Effector memory CD4-positive, alpha-beta T cell (primary cell): ENCODE data around the gene WAS.
"Not testable (repeated sequence)": the region's sequence is repeated elsewhere in the genome, so short reads cannot be mapped to it uniquely, and the experiment has no call there.

ENCODE experiments used
- DNase-seq, 3 donors: peaks; one replicate each; pipeline ENCODE4 v3.0.0-alpha.2; 2020
- H3K27ac ChIP-seq: 2 replicates; pipeline ENCODE4 v1.7.0; 2013; ENCODE audit warnings: mild to moderate bottlenecking, low read length, moderate library complexity; ENCODE audit not compliant: insufficient read depth, poor library complexity, severe bottlenecking
- H3K27me3 ChIP-seq: replicated peaks from 2 replicates; pipeline ENCODE4 v1.7.0; 2013; ENCODE audit warnings: mild to moderate bottlenecking, low read length; ENCODE audit not compliant: insufficient read depth, control insufficient read depth, poor library complexity, severe bottlenecking
- H3K36me3 ChIP-seq: 2 replicates; pipeline ENCODE4 v1.7.0; 2013; ENCODE audit warnings: mild to moderate bottlenecking, low read length, moderate library complexity; ENCODE audit not compliant: control insufficient read depth, insufficient read depth
- H3K4me1 ChIP-seq: 2 replicates; pipeline ENCODE4 v1.7.0; 2013; ENCODE audit warnings: low read length, mild to moderate bottlenecking; ENCODE audit not compliant: control insufficient read depth, insufficient read depth, poor library complexity, severe bottlenecking
- H3K4me3 ChIP-seq: 2 replicates; pipeline ENCODE4 v1.7.0; 2013; ENCODE audit warnings: low read length, low read depth, mild to moderate bottlenecking; ENCODE audit not compliant: insufficient read depth, poor library complexity, severe bottlenecking
- H3K9me3 ChIP-seq: 2 replicates; pipeline ENCODE4 v1.7.0; 2013; ENCODE audit warnings: mild to moderate bottlenecking, low read length, moderate library complexity; ENCODE audit not compliant: control insufficient read depth

WAS gene

DNA sequence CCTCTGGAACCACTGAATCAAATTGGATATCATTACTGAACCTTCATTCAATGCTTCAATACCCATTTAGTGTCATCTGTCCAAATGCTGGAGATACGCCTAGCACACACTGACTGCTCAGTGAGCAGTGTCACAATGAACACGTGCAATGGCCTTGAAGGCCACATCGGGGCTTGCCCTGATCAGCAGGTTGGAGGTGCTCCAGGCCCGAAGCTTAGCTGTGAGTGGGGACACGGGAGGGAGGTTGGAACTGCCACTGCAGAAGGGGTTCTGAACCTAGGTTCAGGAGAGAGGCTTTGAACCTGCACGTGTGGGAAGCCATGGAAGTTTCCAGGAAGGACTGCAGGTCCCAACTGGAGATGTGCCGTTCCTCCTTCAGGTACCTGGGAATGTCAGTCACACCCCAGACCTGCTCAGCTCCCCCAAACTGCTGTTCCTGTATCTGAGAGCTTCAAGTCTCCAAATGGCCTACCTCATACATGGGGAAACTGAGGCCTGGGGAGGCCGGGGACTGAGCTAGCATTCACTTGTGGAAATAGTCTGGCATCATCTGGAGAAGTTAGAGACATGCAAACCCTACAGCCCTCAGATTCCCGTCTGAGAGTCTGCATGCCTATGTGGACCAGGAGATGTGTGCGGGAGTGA, 1.9 kb upstream of the WAS start:
- H3K27me3 ChIP-seq, result no peaks in the 10 kb centered on the region
- peaks cover 10% of the 10 kb centered on the region for H3K36me3 ChIP-seq
- no peak for DNase-seq
- peaks cover 13% of the 10 kb centered on the region for H3K4me1 ChIP-seq
- H3K4me3 ChIP-seq, result no peak overlapping the region
- no peaks in the 10 kb centered on the region for H3K9me3 ChIP-seq
- H3K27ac ChIP-seq, result no peak overlapping the region

DNA sequence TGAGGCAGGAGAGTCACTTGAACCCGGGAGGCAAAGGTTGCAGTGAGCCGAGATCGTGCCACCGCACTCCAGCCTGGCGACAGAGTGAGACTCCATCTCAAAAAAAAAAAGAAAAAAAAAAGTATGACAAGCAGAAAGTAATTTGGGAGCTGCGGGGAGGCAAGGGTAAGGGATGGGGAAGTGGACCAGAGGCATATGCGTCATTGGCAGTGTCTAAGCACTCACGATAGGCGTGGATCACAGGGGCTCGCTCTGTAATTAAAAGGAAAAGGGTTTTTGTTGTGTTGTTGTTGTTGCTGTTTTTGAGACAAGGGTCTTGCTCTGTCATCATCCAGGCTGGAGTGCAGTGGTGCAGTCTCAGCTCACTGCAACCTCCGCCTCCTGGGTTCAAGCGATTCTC, 804 bp upstream of the WAS start:
- H3K9me3 ChIP-seq, H3K4me3 ChIP-seq, H3K27me3 ChIP-seq, DNase-seq: not testable (repeated sequence)
- peaks cover 13% of the 10 kb centered on the region for H3K4me1 ChIP-seq
- H3K27ac ChIP-seq, result peak overlapping the region; percentile 71
- peaks cover 20% of the 10 kb centered on the region for H3K36me3 ChIP-seq

DNA sequence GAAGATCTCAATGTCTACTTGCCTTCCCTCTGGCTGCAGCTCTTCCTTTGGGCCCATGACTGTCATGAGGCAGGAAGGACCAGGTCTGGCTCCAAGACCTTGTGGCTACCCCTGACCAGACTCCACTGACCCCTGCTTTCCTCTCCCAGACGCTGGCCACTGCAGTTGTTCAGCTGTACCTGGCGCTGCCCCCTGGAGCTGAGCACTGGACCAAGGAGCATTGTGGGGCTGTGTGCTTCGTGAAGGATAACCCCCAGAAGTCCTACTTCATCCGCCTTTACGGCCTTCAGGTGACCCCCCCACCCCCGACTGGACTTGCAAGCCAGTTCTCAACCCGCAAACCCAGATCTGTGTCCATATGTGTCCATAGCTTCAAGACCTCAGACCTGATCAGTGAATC, 535 bp downstream of the WAS start:
- H3K4me3 ChIP-seq, result peak overlapping the region; percentile 65
- peaks cover 13% of the 10 kb centered on the region for H3K4me1 ChIP-seq
- H3K27ac ChIP-seq, result peak overlapping the region; percentile 71
- no peaks in the 10 kb centered on the region for H3K9me3 ChIP-seq
- DNase-seq, result no peak
- H3K27me3 ChIP-seq, result no peaks in the 10 kb centered on the region
- peaks cover 28% of the 10 kb centered on the region for H3K36me3 ChIP-seq

DNA sequence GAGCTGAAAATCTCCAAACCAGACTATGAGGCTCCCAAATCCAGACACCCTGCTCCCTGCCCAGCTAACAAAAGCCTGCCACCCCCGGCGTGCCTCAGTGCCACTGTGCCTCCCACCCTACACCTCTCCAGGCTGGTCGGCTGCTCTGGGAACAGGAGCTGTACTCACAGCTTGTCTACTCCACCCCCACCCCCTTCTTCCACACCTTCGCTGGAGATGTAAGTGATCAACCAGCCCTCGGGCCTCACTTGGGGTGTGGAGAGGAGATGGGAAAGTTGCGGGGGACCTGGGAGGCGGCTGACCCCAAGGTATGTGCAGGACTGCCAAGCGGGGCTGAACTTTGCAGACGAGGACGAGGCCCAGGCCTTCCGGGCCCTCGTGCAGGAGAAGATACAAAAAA, 1.8 kb downstream of the WAS start:
- Histone ChIP-seq H3K27ac (peak overlapping the region; percentile 28), H3K36me3 (peaks cover 31% of the 10 kb centered on the region), H3K27me3 (no peaks in the 10 kb centered on the region), H3K4me3 (no peak overlapping the region), H3K9me3 (no peaks in the 10 kb centered on the region), H3K4me1 (peaks cover 13% of the 10 kb centered on the region)
- no peak for DNase-seq

DNA sequence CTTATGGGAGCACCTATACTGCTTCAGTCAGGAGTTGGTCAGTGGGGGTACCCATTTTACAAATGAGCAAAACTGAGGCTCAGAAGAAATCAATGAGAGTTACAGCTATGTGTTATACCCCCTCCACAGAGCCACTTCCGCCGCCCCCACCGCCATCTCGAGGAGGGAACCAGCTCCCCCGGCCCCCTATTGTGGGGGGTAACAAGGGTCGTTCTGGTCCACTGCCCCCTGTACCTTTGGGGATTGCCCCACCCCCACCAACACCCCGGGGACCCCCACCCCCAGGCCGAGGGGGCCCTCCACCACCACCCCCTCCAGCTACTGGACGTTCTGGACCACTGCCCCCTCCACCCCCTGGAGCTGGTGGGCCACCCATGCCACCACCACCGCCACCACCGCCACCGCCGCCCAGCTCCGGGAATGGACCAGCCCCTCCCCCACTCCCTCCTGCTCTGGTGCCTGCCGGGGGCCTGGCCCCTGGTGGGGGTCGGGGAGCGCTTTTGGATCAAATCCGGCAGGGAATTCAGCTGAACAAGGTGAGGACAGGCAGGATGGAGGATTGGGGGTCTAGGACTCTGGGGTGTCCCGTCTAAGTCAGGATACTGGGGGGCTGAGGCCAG, 5.0 kb downstream of the WAS start:
- no peak overlapping the region for H3K4me3 ChIP-seq
- H3K36me3 ChIP-seq, result peaks cover 31% of the 10 kb centered on the region
- no peak overlapping the region for H3K27ac ChIP-seq
- peaks cover 13% of the 10 kb centered on the region for H3K4me1 ChIP-seq
- no peaks in the 10 kb centered on the region for H3K27me3 ChIP-seq
- H3K9me3 ChIP-seq, result no peaks in the 10 kb centered on the region
- no peak for DNase-seq

DNA sequence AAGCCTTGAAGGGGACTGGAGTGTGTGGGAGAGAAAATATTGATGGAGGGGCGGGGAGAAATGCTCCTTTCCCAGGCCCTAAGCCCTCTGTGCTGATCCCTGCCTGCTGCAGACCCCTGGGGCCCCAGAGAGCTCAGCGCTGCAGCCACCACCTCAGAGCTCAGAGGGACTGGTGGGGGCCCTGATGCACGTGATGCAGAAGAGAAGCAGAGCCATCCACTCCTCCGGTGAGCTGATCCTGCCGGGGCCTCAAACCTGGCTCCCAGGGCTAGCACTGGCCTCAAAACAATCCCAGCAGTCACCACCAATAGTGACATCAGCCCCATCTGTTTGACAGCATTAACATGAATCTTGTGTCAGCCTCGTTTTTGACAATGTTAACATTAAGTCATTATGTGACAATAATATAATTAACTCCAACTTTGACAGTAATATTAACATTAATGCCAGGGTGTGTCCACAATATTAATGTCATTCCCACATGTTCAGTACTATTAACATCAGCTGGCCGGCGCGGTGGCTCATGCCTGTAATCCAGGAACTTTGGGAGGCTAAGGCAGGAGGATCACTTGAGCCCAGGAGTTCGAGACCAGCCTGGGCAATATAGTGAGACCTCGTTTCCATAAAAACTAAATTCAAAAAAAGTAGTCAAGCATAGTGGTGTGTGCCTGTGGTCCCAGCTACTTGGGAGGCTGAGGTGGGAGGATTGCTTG, 5.8 kb downstream of the WAS start:
- H3K9me3 ChIP-seq, result no peaks in the 10 kb centered on the region
- H3K27ac ChIP-seq, result no peak overlapping the region
- H3K4me1 ChIP-seq, result peaks cover 13% of the 10 kb centered on the region
- no peaks in the 10 kb centered on the region for H3K27me3 ChIP-seq
- peaks cover 31% of the 10 kb centered on the region for H3K36me3 ChIP-seq
- DNase-seq, result no peak
- no peak overlapping the region for H3K4me3 ChIP-seq

DNA sequence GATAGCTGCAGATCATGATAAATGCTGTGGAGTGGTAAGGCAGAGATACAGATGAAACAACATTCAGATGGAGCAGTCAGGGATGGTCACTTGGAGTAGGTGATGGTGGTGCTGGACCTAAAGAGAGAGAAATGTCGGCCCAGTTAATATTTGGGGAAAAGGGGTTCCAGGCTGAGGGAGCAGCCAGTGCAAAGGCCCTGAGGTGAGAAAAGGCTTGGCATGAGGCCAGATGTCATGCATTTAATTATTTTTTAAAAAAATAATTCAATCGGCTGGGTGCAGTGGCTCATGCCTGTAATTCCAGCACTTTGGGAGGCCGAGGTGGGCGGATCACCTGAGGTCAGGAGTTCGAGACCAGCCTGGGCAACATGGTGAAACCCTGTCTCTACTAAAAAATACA, 8.1 kb downstream of the WAS start:
- not testable (repeated sequence) for H3K4me3 ChIP-seq, H3K4me1 ChIP-seq, H3K9me3 ChIP-seq, DNase-seq, H3K27ac ChIP-seq, H3K27me3 ChIP-seq
- H3K36me3 ChIP-seq, result peaks cover 20% of the 10 kb centered on the region

DNA sequence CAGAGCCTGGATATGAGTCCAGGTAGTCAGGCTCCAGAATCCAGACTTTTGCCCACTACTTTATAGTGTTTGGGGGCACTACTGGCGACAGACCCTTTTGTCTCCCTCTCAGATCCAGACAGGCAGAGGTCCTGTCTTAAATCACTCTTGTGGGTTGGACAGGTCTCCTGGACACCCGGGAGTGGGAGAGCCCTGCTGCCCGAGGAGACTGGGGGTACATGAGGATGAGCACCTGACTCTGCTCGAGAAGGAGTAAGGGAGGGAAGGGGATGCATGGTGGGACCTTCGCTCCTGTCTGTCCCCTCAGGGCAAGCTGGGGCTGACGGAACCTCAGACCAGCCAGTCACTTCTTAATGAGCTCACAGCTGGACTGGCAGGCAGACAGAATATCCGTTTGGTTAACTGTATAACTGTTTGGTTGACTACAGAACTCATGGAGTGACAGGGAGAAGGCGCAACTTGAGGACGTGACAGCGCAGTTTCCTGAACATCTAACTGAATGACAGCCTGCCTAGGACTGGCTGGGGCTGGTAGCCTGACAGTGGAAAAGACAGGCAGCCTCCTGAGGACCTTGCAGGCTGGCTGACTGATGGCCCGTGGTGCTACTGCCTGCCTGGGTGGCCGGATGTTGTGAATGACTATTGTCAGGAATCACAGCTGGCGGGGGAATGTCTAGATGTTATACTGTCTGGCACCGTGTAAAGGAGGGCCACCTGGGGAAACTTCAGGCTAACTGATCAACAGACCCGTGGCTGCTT, 11.4 kb downstream of the WAS start:
- no peak overlapping the region for H3K4me3 ChIP-seq
- H3K27me3 ChIP-seq, result no peaks in the 10 kb centered on the region
- no peaks in the 10 kb centered on the region for H3K36me3 ChIP-seq
- peaks cover 4% of the 10 kb centered on the region for H3K4me1 ChIP-seq
- no peak overlapping the region for H3K27ac ChIP-seq
- H3K9me3 ChIP-seq, result no peaks in the 10 kb centered on the region
- no peak for DNase-seq

DNA sequence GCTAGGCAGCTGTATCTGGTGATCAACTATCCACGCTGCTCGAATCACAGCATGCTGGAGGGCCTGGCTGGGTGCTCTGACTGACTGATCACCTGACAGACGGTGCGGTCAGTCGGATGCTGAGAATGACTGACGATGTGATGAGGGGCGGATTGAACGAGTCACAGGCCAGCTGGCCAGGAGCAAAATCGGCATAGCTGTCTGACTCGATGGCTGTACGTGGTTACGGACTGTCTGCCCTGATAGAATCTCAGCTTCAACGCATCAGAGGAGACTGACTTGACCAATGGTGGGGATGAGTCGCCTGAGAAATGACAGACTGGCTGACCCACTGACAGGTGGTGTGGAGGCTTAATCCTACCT, 11.9 kb downstream of the WAS start:
- peaks cover under 1% of the 10 kb centered on the region for H3K36me3 ChIP-seq
- peaks cover 4% of the 10 kb centered on the region for H3K4me1 ChIP-seq
- DNase-seq, result no peak
- peak overlapping the region; percentile 84 for H3K27ac ChIP-seq
- no peaks in the 10 kb centered on the region for H3K27me3 ChIP-seq
- H3K9me3 ChIP-seq, result no peaks in the 10 kb centered on the region
- H3K4me3 ChIP-seq, result no peak overlapping the region

DNA sequence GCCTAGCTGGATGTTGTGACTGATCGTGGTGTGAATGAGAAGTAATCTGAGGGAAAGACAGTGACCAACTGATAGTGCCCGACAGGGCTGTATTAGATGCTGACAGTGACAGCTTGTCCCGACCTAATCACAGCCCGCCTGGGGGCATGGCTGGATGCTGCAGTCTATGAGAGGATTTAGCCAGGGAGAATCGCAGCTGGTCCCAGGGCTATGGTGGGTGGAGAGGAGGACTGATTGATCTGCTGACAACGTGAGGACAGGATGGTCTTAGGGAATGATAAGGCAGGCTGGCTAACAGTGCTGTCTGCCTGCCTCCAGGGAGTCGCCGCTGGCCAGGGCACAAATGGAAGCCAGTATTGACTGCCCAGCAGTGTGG, 12.3 kb downstream of the WAS start:
- peaks cover 4% of the 10 kb centered on the region for H3K4me1 ChIP-seq
- no peak for DNase-seq
- peaks cover 4% of the 10 kb centered on the region for H3K36me3 ChIP-seq
- peak overlapping the region; percentile 57 for H3K4me3 ChIP-seq
- H3K27ac ChIP-seq, result peak overlapping the region; percentile 84
- no peaks in the 10 kb centered on the region for H3K9me3 ChIP-seq
- H3K27me3 ChIP-seq, result no peaks in the 10 kb centered on the region
